ENCODE results near the gene YPEL1.
"Not testable (repeated sequence)": the region's sequence is repeated elsewhere in the genome, so short reads cannot be mapped to it uniquely, and the experiment has no call there.

Gene YPEL1

DNA sequence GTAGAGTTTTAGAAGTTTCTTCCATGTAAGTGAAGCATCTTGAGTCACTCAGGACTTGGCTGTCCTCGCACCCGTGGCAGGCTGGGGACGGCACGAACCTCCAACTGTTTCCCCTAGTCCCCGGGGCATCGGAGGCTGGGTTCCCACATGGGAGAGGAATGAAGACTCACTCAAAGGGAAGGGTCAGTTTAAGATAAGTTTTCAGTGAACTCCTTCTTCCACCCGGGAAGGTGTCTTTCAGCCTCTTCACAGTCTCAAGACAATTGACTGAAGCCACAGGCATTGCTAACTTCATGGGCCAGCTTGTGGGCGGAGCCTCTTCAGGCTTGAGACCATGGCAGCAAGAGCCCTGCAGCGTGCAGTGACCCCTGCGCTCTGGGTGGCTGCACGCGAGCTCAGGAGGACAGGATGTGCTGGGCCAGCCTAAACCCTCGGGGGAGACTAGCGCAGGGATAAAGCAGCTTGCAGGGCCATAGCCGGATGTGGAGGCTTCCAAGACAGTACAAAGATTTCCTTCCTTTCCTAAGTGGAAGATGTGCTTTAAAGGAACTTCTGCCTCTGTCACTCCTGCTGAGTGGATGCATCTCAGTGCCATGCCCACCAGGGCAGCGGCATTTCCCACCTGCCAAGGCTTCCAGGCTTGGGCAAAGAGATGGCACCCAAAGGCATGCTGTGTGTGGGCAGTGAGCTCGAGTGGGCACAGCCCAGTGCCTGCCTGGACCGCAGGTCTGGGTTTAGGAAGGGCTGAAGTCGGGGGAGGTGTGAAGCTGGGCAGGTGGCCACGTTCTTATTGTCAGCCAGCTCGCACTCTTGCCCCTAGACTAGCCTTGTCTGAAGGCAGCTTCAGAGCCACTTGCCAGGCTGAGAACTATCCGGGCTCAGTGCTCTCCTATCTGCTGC, 36.9 kb downstream of the YPEL1 start:
- no peak for DNase-seq

DNA sequence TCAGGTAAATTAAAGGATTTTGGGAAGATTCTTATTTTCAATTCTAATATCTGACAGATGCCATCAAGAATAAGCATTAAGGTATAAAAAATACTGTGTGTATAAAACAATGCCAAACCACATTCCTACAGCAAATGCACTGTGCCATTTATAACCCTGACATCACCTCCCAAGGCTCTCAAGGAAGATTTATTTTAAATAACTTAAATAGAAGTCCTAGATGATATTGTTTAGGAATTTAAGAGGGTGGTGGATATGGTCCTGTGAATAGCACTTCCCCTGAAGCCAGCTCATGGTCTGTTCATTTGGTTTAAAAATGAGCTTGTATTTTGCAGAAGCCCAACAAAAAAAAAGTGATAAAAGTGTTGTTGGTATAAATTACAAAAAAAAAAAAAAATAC, 37.7 kb downstream of the YPEL1 start:
- DNase-seq: no peak

DNA sequence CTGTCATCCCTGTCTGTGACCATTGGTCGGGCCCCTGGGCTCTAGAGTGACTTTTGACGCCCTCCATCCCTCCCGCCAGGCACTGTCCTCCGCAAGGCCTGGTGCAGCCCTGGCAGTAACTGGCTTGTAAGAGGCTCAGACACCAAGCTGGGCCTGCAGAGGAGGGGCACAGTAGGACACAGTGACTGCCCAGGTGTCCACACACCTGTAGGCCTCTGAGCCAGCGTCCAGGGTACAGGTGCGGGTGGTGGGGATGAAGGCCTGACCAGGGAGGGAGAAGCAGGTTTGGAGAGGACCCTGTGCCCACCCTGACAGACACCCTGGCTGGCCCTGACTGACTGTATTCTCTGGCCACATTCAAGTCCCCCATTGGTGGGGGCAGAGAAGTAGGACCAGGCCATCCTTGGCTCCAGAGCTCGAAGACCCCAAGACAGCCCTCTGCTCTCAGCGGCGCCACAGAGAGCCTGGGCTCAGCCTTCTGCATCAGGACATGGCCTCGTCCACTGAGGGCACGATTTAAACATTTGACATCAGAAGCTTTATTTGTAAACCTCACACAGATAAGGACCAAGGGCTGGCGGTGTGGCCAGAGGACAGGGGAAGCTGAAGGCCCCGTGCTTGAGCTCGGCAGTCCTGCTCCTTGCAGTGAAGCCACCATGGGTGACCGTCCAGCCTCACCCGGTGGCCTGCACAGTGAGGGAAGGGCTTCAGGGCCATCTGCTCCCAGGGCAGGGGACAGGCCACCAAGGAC, 38.4 kb downstream of the YPEL1 start:
- DNase-seq: no peak

DNA sequence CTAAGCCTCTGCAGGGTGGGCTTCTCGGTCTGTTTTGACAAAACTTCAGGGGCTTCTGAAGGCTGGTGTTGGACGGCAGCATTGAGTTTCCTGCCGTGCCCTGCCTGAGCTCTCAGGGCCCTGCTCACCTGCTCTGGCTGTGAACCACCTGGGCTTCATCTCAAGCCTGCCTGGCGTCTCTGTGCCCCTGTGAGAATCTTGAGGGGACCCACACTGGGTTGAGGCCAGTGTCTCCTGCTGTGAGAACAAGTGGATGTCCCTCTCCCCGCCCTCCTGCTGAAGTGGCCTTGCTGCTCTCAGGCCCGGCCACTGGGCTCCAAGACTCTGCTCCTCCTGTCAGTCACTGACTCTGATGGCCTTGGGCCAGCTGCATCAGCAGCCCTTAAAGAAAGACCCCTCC, 39.5 kb downstream of the YPEL1 start:
- no peak for DNase-seq

DNA sequence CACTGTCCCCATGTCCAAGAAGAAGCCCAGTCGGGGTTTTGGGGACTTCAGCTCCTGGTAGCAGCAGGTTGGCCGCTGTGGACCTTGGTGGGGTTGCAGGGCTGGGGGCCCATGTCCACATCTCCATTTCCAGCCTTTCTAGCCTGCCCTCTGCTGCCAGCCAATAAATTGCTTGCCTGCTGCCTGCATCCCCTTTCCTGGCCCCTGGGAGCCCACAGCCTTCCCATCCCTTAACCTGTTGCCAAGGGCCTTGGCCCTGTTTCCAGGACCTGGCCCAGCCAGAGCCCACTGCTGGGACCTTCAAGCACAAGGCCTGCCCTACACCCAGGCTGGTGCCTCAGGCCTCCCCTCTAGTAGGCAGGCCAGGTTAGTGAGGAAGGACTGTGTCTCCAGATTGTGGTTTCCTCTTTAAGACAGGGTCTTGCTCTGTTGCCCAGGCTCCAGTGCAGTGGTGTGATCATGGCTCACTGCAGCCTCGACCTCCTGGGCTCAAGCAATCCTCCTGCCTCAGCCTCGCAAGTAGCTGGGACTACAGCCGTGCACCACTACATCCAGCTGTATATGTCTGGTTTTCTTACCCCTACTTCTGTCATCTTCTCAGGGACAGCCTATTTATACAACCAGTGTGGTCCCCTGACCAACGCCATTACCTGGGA, 40.0 kb downstream of the YPEL1 start:
- DNase-seq: no peak

DNA sequence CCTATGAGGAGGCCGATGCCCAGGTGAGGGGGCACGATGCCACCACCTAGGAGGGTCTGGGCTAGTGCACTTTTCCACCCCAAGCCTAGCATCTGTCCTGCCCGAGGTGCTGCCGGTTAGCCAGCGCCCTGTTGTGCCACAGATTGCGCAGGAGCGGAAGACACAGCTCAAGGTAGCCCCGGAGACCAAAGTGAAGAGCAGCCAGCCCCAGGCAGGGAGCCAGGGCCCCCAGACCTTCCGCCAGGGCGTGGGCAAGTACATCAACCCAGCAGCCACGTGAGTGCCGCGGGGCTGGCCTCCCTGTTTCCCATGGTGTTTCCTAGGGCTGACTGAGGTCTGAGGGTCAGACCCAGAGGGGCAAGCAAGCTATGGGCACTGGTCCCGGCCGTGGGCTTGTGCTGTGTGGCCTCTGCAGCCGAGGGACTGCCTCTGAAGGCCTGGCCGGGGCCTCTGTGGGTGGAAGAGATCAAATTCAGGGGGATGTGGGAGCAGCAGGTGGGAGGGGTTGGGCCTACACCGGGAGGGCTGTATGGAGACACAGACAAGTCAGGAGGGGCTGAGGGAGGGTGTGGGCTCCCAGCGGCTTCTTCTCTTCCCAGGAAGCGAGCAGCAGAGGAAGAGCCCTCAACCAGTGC, 40.7 kb downstream of the YPEL1 start:
- DNase-seq: no peak

DNA sequence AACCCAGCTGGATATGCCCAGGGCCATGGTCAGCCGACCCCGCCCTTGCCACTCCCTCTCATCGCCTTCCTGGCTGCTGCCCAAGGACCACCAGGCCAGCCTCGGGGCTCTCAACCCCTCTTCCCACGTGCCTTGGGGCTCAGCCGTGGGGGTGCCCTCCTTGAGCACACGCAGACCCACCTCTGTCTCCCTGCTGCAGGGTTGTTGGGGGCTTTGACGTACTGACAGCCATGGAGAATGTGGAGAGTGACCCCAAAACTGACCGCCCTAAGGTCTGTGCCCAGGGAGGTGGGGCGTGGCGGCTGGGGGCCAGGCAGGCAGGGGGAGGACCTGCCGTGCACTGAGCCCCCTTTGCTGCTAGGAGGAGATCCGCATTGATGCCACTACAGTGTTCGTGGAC, 41.2 kb downstream of the YPEL1 start:
- DNase-seq: no peak

DNA sequence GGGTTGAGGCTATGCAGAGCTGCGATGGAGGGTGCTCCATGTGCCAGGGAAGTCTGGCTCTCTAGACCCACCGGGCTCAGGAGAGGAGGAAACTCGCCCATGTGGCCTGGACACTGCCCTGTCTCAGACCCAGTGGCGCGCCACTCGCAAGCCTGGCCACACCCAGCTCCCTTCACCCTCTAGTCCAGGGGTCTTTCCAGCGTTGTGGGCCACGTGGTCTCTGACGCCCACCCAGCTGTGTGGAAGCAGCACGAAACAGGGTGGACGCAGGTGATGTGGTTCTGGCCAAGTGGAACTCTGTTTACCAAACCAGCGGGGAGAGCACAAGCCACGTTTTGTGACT, 41.6 kb downstream of the YPEL1 start:
- no peak for DNase-seq

DNA sequence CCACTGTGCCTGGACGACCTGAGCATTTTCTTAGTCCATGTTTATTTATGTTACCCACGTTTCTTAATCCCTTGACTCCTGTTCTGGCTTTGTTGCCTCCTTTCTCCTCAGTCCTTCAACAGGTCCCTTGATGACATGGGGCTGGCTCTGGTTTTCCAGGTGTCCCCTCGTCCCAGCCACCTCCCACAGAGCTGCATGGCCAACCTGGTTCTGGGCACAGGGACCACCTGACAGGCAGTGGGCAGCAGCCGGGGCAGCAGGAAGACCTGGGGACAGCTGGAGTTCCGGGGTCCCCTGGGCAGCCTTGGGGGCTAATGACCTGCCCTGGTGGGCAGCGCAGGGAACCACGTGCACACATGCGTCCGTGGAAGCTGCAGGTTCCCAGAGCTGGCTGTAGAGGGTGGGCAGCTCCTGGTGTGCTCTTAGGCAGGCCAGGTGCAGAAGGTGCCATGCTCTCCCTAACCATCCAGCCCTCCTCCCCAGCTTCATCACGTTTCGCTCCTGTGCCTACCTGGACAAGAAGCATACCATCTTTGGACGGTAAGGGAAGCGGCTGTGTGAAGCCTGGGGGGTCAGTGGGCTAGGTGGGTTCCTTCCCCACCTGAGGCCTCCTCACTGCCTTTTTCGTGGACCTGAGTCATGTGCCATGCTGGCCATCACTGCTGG, 42.1 kb downstream of the YPEL1 start:
- DNase-seq: no peak

DNA sequence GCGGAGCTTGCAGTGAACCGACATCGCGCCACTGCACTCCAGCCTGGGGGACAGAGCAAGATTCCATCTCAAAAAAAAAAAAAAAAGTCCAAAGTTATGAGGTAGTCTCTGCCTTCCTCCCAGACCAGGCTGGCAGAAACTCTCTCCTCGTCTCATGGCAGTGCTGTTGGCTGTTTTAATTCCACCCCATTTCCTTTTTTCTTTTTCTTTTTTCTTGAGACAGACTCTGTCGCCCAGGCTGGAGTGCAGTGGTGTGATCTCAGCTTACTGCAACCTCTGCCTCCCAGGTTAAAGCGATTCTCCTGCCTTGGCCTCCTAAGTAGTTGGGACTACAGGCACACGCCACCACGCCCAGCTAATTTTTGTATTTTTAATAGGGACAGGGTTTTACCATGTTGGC, 42.7 kb downstream of the YPEL1 start:
- not testable (repeated sequence) for DNase-seq

DNA sequence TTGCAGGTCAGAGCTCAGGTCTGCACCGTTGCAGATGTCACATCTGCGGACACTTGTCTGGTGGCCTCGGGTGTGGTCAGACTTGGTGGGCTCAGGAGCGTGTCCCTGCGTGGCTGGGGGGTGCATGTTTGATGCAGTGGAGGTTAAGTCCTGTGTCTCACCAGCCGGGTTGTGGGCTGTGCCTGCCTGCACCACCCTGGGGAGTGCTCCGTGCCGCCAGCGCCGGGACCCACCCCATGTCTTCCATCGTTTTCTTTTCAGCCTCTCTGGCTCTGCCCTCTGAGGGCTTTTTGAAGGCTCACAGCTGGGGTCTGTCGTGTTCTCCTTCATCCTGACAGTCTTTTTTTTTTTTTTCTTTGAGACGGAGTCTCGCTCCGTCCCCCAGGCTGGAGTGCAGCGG, 43.8 kb downstream of the YPEL1 start:
- DNase-seq: no peak

DNA sequence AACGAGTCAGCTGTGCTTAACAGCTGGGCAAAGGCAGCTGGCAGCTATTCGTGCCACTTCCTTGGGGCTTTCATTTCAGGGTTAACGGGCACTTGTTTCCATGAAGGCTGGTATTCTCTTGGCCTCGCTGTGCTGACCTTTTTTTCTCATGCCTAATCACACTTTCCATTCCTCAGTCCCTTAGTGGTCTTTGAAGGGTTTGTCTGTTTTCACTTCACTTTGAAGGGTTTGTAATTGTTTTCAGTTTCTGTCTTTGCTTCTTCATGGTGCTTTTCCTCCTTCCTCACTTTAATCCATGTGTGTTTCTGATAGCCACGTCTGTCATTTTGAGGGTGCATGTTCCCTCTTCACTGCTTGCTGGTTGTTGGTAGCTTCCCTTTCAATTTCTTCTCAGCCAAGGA, 45.2 kb downstream of the YPEL1 start:
- peak; percentile 1 for DNase-seq

DNA sequence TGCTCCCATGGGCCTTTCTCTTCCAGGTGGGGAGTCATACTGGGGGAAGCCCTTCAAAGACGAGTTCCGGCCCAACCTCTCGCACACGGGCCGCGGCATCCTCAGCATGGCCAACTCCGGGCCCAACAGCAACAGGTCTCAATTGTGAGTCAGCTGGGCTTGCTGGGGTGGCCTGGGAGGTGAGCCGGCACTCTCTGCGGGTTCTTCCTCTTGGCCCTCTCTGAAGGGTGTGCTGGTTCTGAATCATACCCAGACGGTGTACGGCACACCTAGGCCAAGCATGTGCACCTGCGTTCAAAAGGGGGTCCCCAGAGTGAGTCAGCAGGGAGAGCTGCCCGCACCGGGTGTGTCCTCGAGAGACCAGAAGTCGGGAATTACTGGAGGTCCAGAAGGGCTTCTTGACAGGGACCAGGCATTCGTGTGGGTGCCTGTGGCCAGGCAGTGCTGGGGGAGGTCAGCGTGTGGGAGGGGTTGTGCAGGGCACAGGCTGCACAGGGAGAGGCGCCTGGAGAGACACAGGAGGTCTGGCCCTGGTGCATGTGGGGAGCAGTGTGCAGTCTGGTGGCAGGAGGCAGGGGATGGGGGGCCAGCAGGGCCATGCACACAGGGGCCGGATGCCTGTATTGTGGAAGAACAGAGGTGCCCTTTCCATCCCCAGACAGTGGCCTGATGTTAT, 46.8 kb downstream of the YPEL1 start:
- DNase-seq: no peak

DNA sequence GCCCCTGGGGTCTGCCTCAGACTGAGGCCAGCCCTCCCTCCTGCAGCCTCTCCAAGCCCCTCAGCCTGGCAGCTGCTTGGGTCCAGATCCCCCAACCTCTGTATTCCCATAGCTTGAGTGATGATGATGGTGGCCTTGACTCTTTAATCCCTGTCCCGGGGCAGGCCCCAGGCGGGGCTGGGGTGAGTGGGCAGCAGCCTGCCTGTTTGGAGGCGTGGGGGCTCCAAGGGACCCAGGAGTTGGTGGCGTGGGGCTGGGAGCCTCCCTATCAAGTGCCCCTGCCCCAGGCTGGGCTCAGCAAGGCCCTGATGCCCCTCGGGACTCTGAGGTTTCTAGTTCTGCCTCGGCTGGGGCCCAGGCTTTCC, 47.3 kb downstream of the YPEL1 start:
- DNase-seq: no peak

DNA sequence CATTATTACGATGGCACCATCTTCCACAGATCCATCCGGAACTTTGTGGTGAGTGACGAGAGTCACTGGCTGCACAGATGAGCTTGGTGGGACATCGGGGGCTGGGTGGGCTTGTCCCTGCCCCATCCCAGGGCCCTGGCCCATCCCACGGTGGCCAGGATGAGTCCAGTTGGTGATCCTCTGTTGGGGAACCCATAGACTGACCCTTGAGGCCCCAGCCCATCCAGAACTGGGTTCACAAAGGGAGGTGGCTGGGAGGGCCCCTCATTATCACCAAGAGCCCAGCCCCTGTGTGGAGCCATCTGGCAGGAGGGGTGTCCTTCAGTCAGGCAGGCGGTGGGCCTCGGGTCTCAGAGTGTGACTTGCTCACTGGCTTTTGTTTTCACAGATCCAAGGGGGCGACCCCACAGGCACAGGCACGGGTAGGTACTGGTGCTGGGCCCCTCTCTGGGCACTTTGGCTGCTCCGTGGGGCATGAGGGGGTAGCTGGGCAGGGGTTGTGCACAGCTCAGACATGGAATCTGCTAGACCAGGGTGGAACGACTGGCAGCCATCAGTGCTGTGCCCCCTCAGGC, 47.8 kb downstream of the YPEL1 start:
- no peak for DNase-seq

DNA sequence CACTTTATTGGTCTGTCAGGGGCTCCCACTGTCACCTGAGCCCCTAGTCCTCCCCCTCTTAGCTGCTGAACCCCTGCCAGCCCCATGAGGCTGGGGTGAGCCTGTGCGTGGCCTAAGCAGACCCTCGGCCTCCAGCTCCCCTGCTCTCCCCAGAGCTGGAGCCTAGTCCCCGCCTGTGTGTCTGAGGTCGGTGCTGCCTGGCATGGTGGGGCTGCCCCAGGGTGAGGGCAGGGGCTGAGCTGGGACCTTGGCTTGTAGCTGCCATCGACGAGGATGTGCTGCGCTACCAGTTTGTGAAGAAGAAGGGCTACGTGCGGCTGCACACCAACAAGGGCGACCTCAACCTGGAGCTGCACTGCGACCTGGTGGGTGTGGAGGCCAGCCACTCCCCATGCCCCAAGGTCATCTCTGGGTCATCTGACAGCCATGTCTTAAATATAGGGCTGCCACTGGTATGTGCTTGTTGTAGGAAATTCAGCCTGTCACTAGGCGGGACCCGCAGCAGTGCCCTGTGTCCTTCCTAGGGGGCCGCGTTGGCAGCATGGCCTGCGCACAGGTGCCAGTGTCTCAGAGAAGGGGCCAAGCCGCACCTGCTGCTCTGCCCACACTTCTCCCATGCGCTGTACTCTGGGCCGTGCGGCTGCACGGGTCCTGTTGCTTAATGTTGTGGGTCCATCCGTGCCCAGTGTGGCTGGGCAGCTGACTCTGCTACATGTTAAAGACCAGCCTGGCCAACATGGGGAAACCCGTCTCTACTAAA, 48.8 kb downstream of the YPEL1 start:
- DNase-seq: no peak

DNA sequence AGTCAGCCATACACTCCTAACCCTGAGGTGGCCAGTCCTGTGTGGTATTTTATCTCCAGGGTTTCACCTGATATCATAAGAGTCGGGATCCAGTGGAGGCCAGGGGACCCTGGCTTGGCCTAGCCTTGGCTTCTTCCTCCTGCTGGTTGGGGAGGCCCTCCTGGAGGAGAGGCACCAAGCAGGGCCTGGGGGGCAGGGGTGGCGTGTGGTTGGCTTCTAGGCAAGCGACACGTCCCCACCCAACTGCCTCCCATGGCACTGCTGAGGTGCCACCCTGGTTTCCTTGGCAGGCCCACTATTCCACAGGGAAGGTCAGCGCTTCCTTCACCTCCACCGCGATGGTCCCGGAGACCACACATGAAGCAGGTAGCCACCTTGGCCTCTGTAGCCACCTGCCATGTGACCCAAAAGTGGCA, 49.4 kb downstream of the YPEL1 start:
- DNase-seq: no peak

DNA sequence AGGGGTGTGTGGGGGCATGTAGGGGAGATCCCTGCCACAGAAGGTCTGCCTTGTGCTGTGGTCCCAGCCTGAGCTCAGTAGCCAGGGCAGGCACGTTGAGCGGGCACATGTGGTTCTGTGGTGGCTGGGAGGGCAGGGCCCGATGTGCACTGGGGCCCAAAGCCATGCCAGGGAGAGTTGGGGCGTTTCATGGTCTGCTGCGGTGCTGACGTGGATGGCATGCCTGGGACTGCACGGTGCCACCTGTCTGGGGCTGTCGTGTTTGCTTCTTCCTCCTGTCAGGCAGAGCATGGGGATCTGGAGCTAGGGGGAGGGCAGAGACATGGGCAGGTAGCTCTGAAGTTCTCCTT, 50.5 kb downstream of the YPEL1 start:
- DNase-seq: no peak

DNA sequence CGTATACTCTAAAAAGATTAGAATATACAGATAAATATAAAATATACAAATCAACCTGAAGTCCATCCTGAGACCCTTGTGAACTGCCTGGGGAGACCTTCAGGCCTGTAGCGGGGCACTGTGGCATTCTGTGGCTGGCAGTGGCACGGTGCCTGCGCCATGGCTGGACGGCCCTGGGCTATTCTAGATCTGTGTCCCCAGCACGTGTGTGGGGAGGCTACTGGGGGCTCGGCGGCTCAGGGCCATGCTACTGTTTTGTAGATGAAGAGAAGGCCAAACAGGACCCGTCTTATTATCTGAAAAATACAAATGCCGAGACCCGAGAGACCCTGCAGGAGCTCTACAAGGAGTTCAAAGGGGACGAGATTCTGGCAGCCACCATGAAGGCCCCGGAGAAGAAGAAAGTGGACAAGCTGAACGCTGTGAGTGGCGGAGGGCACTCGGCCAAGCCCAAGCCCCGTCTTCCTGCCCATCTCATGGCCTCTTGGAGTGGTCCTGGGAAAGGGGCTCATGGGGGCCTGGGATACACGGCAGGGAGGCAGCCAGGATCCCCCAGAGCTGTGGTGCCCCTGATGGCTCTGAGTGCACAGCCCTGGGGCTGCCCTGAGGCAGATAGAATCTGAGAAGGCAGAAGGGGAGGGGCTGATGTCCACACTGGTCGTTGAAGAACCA, 51.0 kb downstream of the YPEL1 start:
- no peak for DNase-seq

DNA sequence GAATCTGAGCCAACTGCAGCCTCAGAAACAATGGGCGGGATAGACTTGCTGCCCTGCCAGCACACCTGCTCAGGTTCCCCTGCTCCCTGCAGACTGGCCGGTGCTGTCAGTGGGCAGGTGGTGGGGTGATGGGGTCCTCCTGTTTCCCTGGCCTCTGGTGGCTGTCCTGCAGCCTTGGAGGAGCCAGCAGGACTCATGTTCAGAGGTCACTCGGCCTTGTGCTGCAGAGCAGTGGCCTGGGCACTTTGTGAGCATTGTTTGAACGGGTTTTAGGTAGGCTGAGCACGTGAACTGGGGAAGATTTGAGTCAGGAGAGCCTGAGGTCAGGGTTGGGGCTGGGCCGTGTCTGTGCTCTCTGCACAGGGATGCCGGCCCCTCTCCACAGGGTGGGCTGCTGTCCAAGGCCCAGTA, 52.2 kb downstream of the YPEL1 start:
- DNase-seq: no peak

Data from DMS79 treated with DMSO at 0.1 percent for 48 hours (cell line).